Stimulated activated CD8-positive, alpha-beta memory T cell treated with anti-CD3 and anti-CD28 coated beads, Interleukin-4, amount 100 ng/mL, for 4 hours (primary cell): ENCODE measurements around the gene MAP3K14.
A peak's percentile ranks its signal among the peaks of the same experiment; 100 is the strongest.

Experiments
- DNase-seq, 2 donors: peaks; one replicate each; pipeline ENCODE4 v3.0.0-alpha.2; 2020; ENCODE audit warnings: low read depth in 2 of 2, low spot score in 1 of 2

The MAP3K14 gene

DNA sequence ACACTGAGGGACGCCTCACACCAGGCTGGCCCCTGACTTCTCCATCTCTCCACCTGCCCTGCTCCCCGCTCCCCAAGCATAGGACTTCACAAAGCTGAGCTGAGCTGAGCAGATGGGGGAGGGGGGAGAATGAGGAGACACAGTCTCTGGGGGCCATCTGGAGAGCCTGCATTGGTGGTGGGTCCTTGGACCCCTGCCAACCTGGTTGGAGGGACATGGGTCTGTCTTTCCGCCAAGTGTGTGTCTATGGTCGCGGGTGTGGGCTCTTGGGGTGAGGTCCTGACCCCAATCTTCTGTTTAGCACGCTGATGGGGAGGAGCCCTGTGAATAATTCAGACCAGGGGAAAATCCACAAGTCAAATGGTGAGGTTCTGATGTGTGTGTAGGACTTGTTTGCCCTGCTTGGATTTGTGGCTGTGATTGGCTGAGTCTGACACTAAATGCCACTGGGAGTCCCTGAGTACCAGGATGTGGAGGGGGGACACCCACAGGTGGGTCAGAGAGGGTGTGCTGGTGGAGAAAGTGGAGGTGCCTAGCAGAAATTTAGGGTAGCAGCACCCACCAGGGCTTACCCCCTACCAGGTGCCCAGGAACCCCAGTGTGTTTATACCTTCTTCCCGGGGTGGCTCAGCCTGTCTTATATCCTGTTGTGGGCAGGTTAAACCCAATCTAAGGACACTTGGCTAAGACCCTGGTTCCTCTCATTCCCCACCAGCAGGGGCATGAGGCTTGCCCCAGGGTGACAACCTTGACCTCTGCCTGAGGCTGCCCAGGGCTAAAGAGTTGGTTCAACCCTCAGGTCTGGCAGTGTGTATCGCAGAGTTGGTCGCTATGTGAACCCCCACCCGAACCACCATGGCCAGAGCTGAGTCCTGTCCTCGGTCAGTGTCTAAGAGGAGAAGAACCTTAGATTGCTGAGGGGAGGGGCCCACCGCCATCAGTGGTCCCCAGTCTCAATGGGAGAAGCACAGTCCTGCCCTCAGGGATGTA is 93.0 kb downstream of the MAP3K14 start:
- DNase-seq: no peak

DNA sequence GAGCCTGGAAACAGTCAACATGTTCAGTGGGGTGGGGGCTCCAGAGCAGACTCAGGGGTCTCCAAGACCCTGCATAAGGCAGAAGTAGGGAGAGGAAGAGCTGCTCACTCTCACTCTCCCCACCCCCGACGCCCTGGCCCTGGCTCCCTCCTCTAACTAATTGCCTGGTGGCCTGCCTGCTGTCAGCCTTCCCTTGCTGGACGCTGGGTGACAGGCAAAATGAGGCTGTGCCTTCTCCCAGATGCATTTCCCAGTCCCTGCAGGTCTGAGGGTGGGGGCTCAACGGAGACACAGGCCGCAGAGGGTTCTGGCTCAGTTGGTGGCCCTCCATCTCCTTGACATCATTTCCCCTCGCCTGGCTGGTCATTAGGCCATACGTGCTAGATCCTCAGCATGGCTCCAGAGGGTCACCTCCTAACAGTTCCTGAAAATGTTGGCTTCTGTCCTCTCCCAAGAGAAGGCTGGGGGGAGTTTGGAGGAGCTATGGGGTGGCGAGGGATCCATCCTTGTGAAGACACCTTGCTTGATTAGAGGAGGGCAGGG is 93.8 kb downstream of the MAP3K14 start:
- no peak for DNase-seq

DNA sequence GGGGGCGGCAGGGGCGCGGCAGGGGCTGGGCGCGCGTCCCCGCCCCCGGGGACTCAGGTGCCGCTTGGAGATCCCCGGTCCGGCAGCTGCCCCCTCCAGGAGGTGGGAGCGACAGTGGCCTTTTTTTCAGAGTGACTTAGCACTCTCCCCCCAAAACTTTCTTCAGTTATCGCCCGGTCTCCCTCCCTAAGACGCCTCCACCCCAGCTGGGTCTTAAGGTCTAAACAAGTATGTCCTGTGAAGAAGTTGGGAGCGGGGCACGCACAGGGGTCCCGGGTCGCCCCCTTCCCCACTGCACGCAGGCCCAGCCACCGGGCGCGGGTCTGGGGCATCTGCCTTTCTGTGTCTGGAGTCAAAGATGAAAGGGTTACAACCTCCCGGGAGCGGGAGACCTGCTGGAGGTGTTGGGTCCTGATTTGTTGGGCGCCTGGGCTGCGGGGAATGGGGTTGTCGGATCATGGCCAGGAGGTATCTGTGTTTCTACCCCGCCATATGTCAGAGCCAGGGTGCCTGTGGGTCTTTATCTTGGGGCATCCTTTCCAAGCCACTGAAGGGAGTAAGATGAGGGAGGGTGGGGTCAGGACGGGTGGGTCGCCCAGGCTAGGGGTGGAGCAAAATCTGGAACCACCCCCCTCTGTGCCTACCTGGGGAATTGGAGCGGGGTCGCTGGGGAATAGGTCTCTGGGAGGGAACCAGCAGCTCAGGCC is 94.4 kb downstream of the MAP3K14 start:
- no peak for DNase-seq

DNA sequence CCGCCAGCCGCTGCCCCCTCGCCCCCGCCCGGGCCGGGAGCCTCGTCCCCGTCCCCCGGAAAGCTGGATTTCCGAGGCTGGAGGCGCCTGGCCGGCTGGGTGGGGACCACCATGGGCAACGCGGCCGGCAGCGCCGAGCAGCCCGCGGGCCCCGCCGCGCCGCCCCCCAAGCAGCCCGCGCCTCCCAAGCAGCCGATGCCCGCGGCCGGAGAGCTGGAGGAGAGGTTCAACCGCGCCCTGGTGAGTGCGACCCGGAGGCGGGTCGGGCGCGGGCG is 94.9 kb downstream of the MAP3K14 start:
- DNase-seq: no peak

DNA sequence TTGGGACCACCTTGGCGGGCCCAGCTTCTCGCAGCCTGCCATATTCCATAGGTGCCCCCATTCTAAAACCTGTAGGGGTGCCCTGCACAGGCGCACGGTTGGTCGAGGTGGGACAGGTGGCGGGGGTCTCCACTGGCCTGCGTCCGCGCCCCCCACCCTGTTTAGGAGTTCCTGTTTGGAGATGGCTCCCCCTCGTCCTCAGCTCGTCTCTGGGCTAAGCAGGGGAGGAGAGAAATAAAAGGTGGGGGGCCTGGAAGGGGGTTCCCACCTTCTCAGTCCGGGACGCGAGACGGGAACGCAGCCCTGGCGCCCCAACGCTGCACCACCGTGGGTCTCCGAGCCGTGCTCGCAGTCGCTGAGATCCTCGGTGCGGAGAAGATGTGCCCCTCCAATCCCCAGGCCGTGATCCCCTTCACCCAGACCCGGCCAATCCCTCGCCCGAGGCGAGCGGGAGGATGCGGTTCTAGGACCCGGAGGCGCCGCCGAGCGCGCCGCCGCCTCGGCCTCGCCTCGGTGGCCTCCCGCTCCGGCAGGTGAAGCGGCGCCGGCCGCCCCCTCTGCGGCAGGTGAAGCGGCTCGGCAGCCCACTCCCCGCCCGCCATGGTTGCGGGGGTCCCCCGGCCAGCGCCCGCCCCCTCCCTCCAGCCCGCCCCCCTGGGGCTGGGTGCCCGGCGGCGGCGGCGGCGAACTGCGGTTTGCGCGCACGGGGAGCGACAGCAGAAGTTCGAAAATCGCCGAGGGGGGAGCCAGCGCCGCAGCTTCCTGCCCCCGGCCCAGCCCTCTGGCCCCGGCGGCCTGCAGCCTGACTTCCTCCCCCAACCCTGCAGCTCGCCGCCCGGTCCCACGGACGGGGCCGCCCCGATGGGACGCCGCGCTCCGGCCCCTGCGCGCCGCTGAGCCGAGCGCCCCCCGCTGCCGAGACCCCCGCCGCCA is 95.5 kb downstream of the MAP3K14 start, which contains the start of gene FMNL1:
Gene FMNL1, plus strand, starts transcription at position 805 of the 933 bp plus-strand sequence. CDS start 240 bp downstream, outside the sequence.
- no peak for DNase-seq

DNA sequence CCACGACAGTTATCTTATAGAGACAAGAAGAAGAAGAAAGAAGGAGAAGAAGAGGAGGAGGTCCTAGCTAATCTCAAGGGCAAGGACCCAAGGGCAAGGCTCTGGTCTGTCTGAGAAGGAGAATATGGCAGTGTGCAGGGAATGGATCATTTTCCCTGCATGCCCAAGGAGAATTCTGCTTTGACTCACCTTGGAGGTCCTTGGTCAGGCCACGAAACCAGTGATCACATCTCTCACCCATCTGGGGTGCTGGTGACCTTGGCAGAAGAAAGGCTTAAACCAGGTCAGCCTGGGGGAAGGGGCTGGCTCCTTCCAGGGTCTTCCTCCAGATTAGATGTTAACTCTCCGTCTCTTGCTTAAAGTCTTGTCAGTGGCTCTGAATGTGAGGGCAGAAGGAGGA is 96.7 kb downstream of the MAP3K14 start:
- no peak for DNase-seq

DNA sequence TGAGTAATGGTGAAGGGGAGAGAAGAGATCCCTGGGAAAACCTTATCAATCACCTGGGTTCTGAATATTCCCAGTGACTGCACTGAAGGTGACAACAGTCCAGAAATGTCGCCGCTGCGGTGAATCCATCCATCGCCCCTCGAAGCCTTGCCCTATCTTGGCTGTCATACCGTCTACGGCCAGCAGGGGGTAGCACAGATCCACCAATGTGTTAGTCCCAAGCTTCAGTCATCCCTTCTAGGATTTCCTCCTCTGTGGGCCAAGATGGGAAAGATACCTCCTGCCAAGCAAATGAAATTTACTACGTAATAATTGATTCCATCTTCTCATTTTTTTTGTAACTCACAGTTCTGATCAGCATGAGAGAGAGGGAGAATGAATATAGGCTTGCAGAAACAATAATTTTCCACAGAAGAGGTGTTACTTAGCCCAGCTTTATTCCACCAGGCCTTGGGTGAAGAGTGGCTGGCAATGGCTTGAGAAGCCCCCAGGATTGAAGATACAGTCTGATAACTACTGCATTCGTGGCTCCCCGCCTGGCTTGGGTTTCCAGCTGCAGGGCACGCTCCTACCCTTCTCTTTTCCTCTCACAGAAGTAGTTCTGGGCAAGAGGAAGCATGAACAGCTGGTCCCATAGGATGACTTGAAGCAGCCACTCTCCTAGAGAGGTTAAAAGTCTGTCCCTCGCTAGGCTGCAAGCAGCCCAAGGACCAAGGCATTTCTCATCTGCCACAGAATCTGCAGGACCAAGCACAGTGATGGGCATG is 97.7 kb downstream of the MAP3K14 start:
- DNase-seq: peak; percentile 69 to 96
